GM19328 (cell line): ENCODE measurements around the gene SELENOO.
"Not testable (repeated sequence)": the region's sequence is repeated elsewhere in the genome, so short reads cannot be mapped to it uniquely, and the experiment has no call there.

Experiments used
- ATAC-seq: cut with Tn5 transposase; IDR thresholded peaks from one replicate; pipeline ENCODE4 v1.9.1; 2021; ENCODE audit warnings: mild to moderate bottlenecking, moderate library complexity; ENCODE audit not compliant: unreplicated experiment

SELENOO gene, protein sequence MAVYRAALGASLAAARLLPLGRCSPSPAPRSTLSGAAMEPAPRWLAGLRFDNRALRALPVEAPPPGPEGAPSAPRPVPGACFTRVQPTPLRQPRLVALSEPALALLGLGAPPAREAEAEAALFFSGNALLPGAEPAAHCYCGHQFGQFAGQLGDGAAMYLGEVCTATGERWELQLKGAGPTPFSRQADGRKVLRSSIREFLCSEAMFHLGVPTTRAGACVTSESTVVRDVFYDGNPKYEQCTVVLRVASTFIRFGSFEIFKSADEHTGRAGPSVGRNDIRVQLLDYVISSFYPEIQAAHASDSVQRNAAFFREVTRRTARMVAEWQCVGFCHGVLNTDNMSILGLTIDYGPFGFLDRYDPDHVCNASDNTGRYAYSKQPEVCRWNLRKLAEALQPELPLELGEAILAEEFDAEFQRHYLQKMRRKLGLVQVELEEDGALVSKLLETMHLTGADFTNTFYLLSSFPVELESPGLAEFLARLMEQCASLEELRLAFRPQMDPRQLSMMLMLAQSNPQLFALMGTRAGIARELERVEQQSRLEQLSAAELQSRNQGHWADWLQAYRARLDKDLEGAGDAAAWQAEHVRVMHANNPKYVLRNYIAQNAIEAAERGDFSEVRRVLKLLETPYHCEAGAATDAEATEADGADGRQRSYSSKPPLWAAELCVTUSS

DNA sequence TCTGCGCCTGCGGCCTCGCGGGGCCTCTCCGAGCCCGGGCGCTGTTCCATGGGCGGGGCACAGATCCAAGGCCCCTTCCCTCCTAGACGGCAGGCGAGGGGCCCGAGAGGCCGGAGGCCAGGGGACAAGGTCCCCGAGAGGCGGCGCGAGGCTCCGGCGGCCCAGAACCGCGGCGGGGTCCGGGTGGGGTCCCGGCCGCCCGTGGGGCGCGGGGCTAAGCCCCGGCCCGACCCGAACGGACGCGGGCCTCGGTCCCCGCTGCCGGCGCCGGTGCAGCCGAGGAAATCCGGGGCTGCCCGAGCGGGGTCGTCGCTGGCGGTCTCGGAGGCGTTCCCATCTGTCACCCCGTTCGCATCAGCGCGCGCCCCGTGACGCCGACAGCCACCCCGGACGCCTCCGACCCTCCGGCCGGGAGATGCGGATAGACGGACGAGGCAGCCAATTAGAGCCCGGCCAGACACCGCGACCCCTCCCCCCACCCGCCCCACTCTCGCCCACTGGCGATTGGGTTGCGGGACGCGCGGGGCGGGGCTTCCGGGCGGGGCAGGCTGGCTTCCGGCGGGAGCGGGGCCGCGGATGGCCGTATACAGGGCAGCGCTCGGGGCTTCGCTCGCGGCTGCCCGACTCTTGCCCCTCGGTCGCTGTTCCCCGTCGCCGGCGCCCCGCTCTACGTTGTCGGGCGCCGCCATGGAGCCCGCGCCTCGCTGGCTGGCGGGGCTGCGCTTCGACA, at the start of gene SELENOO:
SELENOO (plus strand) TSS at position 551 of the 730 bp plus-strand sequence; CDS start at position 577, 26 bp downstream.
- peak; percentile 63 for ATAC-seq

DNA sequence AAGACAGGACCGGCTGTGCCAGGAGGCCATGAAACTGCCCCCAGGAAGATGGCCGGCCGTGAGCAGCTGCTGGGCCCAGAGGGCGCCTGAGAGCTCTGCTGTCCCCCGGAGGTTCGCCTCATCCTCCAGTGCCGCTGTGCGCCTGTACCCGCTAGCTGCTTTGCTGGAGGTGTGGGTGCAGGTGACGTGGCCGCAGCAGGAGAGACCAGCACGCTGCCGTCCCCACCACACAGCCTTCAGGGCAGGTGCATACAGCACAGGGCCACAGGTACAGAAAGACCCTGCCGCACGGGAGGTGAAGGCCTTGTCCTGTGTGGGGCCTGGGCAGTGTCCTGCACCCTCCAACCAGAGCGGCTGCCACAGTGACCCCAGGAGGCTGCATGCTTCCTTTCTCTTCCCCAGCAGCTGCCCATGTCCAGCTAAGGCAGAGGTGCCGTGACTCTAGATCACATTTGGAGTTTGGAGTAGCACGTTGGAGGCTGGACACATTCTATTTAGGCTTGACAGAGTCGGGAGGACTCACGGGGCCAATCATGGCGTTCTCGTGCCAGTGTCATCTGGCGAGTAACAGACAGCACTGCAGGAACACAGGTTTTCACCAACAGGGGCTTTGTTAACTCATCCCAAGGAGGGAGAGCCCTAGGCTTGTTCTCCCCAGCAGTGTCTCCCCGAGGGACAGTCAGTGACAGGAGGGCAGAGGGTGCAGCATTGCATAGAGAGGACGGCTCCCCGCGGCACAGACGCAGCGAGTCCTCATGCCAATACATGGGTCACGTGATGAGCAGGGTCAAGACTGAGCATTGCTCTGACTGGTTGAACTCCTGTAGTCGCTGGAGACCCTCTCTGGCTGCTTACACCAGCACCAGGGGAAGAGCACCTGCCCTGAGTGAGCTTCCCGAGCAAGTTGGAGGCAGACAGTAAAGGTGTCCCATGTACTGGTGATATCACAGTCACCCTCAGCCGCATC, 49.0 kb upstream of the SELENOO start:
- no peak for ATAC-seq

DNA sequence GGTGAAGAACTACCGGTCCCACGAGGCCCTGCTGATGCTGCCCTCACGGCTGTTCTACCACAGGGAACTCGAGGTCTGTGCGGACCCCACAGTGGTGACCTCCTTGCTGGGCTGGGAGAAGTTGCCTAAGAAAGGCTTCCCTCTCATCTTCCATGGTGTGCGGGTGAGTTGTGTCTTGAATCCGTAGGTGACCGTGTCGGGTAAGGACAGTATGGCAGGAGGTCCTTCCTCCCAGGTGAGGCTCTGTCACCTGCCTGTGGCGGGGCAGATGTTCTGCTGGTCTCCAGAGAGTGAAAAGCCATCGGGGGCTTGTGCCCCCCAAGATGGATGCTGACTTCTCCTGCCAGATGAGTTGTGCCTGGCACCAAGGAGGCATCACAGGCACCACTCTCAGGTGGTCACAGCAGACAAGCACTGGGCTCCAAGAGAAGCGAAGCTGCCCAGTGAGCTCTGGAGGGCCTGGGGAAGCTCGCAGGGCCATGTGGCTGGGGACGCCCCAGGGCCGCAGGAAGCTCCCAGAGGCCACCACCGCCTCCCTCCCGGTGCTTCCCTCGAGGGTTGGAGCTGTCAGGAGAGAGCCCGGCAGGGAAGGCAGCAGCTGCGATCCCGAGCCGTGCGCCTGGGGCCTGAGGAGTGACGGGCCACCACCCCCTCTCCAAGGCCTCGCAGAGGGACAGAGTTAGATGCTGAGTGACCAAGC, 47.6 kb upstream of the SELENOO start:
- no peak for ATAC-seq

DNA sequence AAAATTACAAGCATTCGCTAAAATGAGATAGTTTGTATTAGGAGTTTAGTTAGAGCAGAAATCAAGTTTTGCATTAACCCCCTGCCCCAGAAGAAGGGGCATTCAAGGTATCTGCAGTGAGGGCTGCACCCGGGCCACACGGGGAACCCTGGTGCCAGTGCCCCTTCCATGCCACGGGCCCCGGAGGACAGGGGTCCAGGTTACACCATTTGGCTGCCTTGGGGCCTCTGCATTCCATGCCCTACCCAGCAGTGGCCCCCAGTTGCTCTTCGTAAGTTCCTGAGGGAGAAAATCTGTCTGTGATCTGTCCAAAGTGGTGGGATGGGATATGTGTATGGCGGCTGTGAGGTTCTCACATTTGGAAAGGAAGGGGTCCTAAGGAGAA, 47.1 kb upstream of the SELENOO start:
- no peak for ATAC-seq

DNA sequence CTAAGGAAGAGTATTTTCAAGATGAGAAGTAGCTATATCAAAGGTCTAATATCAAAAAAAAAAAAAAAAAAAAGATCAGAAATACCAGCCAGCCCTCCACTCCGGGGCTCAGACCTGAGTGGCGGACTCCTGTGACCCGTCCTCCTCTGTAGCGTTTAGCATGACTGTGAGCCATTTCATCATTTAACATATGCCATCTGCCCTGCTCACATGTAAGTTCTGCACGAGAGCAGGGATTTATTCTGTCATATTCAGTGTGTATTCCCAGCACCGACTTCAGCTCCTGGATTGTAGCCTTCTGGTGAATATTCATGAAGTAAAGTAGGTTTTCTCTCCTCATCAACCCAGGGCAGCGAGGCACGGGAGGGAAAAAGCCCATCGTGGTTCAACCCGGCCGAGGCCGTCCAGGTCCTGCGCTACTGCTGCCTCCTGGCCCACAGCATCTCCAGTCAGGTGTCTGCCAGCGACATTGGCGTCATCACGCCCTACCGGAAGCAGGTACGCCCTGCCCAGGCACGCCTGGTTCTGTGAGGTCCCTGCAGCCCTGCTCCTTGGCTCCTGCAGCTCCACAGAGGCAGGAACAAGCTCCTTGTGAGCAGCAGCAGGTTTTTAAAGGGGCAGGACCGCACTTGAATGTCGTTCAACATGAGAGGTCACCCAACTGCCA, 43.0 kb upstream of the SELENOO start:
- no peak for ATAC-seq

DNA sequence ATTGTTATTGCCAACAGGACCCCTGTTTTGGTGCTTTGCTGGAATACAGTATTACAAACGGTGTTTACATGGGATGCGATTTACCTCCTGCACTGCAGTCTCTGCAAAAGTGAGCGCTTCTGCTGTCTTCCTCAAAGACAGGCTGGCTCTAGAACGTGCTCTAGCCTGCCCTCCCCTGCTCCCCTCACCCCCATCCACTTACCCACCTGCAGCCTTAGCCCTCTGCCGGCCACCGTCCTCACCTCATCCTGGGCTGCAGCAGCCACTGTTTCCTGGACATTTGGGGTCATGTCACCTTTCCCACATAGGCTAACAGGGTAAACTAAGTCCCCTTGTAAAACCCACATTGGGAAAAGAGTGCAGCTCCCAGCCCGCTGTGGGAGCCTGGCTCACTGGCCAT, 39.9 kb upstream of the SELENOO start:
- no peak for ATAC-seq

DNA sequence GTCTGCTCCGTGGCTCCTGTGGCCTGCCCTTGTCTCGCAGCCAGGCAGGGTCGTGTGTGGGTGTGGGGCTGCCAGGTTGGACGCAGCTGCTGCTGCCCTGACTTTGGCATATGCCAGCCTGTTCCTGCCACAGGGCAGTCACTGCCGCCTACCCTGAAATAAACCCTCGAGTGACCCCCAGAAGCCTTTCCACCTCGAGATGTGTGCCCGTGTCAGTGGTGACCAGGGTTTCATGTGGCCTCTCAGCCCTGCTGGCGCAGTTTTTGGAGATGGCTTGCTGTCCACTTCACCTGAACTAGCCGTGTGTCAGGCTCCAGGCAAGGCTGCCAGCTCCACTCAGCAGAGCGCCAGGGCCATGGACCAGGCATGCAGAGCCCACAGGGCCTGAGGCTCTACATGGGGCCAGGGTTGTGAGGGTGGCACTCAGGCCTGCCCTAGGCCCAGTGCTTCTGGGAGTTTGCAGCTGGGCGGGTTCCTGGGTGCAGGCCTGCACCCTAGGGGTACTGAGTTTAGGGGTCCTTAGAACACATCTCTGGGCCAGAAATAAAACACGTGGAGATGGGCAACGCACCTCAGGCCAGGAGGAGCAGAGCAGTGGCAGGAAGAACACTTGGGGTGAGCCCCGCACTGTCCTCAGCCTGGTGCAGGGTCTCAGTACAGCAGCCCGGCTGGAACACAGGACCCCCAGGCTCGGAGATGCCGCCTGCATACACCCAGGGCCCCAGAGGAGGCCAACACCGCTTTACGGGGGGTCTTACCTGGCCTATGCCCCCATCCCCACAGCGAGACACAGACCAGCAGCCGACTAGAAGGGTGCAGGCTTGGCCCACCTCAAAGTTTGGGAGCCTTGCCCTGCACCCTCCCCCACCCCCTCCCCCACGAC, 39.1 kb upstream of the SELENOO start:
- ATAC-seq: no peak

DNA sequence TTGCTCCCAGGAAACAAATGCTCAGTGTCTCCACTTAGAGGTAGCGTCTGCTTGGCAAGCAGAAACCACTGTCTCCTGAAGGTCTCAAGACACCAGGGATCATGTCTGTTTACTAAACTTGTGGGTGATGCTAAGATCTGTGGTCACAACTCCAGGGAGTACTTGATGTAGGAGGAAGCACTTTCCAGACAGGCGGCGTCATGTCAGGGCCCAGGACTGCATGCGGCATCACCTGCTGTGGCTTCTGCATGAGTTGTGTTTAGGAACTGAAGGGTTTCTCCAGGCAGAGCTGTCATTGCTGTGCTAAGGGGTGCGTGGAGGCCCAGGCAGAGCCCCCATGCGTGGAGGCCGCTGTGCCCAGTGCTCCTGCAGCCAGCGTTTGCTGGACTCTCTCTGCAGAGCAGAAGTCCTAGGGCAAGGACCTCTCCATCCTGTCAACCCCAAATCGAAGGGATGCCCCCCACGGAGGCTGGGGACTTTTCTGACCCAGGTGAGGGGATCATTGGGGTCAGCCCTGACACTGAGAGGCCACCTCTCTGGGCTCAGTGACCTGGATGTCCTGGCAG, 38.3 kb upstream of the SELENOO start:
- no peak for ATAC-seq

DNA sequence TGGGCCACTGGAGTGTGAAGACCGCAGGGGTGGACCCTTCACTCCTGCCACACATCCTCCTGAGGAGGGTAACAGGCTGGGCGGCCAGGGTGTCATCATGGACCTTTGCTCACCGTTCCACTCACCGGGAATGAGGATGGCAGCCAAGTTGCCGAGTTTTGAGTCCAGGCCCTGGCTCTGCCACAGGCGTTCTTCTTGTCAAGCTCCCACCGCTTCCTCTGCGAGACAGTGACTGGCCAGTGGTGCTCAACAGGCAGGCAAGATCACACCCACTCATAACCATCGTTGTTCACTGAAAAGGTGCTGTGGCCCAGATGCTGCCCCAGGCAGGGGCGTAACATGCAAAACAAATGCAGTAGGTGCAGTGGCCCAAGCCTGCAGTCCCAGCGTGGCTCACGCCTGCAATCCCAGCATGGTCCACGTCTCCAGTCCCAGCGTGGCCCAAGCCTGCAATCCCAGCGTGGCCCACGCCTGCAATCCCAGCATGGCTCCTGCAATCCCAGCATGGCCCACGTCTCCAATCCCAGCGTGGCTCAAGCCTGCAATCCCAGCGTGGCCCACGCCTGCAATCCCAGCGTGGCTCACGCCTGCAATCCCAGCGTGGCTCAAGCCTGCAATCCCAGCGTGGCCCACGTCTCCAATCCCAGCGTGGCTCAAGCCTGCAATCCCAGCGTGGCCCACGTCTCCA, 35.2 kb upstream of the SELENOO start:
- no peak for ATAC-seq

DNA sequence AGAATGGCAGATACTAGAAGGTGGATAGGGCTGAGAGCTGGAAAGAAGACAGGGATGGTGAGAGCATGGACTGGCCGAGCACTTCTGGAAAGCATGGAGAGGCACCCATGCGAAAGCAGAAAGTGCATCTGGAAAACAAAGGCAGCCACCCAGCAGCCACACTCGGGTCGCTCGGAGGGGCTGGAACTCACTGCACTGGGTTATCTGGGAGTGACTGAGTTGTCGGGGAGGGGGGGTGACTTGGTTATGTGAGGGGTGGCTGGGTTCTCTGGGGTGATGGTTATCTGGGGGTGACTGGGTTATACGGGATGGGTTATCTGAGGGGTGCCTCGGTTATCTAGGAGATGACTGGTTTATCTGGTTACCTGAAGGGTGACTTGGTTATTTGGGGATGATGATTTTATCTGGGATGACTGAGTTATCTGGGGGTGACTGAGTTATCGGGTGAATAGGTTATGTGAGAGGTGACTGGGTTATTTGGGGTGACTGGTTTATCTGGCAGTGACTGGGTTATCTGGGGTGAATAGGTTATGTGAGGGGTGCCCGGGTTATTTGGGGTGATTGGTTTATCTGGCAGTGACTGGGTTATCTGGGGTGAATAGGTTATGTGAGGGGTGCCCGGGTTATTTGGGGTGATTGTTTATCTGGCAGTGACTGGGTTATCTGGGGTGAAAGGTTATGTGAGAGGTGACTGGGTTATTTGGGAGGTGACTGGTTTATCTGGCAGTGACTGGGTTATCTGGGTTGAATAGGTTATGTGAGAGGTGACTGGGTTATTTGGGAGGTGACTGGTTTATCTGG, 32.9 kb upstream of the SELENOO start:
- ATAC-seq: no peak

DNA sequence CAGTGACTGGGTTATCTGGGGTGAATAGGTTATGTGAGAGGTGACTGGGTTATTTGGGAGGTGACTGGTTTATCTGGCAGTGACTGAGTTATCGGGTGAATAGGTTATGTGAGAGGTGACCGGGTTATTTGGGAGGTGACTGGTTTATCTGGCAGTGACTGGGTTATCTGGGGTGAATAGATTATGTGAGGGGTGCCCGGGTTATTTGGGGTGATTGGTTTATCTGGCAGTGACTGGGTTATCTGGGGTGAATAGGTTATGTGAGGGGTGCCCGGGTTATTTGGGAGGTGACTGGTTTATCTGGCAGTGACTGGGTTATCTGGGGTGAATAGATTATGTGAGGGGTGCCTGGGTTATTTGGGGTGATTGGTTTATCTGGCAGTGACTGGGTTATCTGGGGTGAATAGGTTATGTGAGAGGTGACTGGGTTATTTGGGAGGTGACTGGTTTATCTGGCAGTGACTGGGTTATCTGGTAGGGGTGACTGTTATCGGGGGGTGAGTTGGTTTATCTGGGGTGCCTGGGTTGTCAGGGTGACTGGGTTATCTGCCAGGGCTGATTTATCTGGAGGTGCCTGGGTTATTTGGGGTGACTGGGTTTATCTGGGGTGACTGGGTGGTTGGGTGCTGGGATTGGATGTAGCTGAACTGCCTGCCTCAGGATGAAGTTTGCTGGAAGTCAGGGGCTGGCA, 32.2 kb upstream of the SELENOO start:
- not testable (repeated sequence) for ATAC-seq

DNA sequence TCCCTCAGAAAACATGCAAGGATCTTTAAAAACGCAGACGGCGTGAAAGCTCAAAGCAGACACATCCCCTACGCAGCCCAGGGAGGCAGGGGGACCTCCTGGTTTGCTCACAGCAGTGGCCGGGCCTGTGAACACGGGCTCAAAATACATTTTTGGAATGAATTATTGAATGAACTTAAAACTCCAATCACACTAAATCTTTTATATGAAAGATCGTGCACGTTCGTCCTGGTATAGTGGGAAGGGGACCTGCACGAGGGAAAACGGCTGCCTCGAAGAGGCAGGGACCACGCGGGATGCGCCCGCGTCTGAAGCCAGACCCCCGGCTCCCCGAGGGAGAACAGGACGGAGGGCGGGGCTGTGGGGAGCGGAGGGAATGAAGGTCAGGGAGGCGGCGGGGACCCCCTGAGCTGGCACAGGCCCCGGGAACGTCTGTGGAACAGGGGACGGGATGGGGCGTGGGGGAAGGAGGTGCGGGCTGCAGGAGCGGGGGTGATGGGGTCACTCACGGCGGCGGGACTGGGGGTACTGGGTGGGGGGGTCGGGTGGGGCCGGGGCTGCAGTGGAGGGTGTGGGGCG, 31.5 kb upstream of the SELENOO start:
- ATAC-seq: no peak

DNA sequence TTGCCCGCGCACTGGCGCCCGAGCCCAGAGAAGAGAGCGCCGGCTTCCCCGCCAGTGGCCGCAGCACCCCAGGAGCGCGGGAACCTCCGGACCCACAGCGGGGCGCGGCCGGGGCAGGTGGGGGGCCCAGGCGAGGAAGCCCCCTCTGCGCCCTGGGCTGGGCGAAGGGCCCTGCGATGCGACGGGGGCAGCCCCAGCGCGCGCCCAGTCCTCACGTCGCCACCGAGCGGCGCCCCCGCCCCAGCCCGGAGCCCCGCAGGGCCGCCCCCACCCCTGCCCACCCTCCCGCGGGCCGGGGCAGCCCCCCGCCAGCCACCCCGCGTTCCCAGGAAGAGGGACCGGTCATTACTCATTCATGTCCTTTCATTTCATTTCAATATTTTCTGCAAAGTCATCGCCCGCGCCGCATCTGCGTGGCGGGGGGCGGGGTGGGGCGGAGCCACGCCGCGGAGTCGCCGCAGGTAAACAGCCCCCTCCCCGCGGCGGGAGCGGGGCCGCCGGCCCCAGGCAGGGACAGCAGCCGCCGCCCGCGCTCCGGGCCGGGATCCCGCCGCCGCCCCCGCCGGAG, 31.0 kb upstream of the SELENOO start:
- ATAC-seq: no peak

DNA sequence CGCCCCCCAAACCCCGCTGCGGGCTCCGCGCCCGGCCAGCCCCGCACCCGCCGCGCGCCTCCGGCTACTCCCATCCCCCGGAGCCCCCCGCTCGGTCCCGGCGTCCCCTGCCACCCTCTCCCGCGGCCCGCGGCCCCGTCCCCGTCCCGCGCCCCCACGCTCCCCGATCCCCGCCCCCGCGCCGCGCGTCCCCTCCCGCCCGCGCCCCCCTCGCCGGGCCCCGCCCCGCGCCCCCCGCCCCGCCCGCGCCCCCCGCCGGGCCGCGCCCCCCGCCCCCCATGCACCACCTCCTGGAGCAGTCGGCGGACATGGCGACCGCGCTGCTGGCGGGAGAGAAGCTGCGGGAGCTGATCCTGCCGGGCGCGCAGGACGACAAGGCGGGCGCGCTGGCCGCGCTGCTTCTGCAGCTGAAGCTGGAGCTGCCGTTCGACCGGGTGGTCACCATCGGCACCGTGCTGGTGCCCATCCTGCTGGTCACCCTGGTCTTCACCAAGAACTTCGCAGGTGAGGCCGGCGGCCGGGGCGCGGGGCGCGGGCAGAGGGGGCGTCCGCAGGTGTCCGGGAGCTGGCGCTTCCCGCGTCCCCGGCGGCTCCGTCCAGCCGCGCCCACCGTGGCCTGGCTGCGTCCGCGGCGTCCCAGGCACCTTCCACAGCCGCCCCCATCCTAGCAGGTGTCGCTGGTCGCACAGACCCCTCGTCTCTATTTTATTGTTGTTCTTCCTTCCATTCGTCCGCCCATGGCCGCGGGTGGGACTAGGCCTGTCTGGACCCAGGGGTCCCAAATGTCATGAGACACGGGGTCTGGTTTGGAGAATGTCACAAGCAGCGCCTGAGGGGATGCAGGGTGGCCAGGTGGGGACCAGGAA, 30.1 kb upstream of the SELENOO start, which contains the start of gene PANX2:
PANX2 (plus strand) TSS at position 279 of the 866 bp plus-strand sequence; CDS start at position 279, 0 bp downstream.
- ATAC-seq: no peak
